GM23338 (cell line): ENCODE results near the gene TBCD. TPM values are rescaled to one million over a fixed set of nuclear protein-coding genes. Genes with fewer than 3 reads are reported as not detected.

Experiments
- ATAC-seq: fragments of 200-7000 bp; cut with Tn5 transposase; 3 replicates; pipeline ENCODE4 v1.9.1; 2020
- DNase-seq: peaks from one replicate; pipeline ENCODE4 v3.0.0-alpha.2; 2015; ENCODE audit warnings: low spot score
- H2AFZ ChIP-seq: fragments of 200-600 bp; sonication (generic); 2 replicates; pipeline ENCODE4 v1.8.0; 2016; ENCODE audit warnings: antibody characterized with exemption, mild to moderate bottlenecking, moderate library complexity
- H3F3A ChIP-seq: fragments of 200-600 bp; sonication (generic); replicated peaks from 2 replicates; pipeline ENCODE4 v1.8.0; 2017; ENCODE audit warnings: antibody characterized with exemption, mixed run types, low read depth
- H3K27ac ChIP-seq: fragments of 200-600 bp; sonication (generic); 2 replicates; pipeline ENCODE4 v1.6.1; 2016; ENCODE audit warnings: low read depth
- H3K27me3 ChIP-seq: fragments of 200-600 bp; sonication (generic); 2 replicates; pipeline ENCODE4 v1.8.0; 2016; ENCODE audit warnings: mild to moderate bottlenecking, mixed run types, moderate library complexity; ENCODE audit not compliant: insufficient read depth
- H3K36me3 ChIP-seq: fragments of 200-600 bp; sonication (generic); 2 replicates; pipeline ENCODE4 v1.8.0; 2016; ENCODE audit warnings: mild to moderate bottlenecking; ENCODE audit not compliant: insufficient read depth
- H3K4me1 ChIP-seq: fragments of 200-600 bp; sonication (generic); 2 replicates; pipeline ENCODE4 v1.8.0; 2016; ENCODE audit warnings: mild to moderate bottlenecking, moderate library complexity; ENCODE audit not compliant: insufficient read depth
- H3K4me2 ChIP-seq: fragments of 200-600 bp; sonication (generic); 2 replicates; pipeline ENCODE4 v1.7.1; 2017; ENCODE audit warnings: mixed run types
- H3K4me3 ChIP-seq: fragments of 200-600 bp; sonication (generic); 2 replicates; pipeline ENCODE4 v1.6.1; 2016; ENCODE audit warnings: mixed run types
- H3K79me2 ChIP-seq: fragments of 200-600 bp; sonication (generic); replicated peaks from 2 replicates; pipeline ENCODE4 v1.8.0; 2017; ENCODE audit warnings: mild to moderate bottlenecking; ENCODE audit not compliant: insufficient read depth
- H3K9me2 ChIP-seq: fragments of 200-600 bp; sonication (generic); 2 replicates; pipeline ENCODE4 v1.8.0; 2017; ENCODE audit not compliant: insufficient read depth
- H4K20me1 ChIP-seq: fragments of 200-600 bp; sonication (generic); replicated peaks from 2 replicates; pipeline ENCODE4 v1.8.0; 2017; ENCODE audit warnings: mild to moderate bottlenecking; ENCODE audit not compliant: insufficient read depth
- H3K27ac Mint-ChIP-seq: 2 replicates; pipeline ENCODE4 v1.8.0; 2020; ENCODE audit warnings: inconsistent platforms, mild to moderate bottlenecking, moderate library complexity, mixed read lengths
- H3K27me3 Mint-ChIP-seq: 3 replicates; pipeline ENCODE4 v1.8.0; 2022; ENCODE audit warnings: low read depth, mild to moderate bottlenecking, moderate library complexity, mixed read lengths, inconsistent platforms; ENCODE audit not compliant: insufficient read depth, poor library complexity
- H3K36me3 Mint-ChIP-seq: 3 replicates; pipeline ENCODE4 v1.8.0; 2021; ENCODE audit warnings: low read depth, mild to moderate bottlenecking, inconsistent platforms, moderate library complexity, mixed read lengths
- H3K4me1 Mint-ChIP-seq: 3 replicates; pipeline ENCODE4 v1.8.0; 2020; ENCODE audit warnings: mild to moderate bottlenecking, inconsistent platforms, mixed read lengths
- H3K4me3 Mint-ChIP-seq: 3 replicates; pipeline ENCODE4 v1.8.0; 2021; ENCODE audit warnings: moderate library complexity, mild to moderate bottlenecking, inconsistent platforms, mixed read lengths
- H3K9me3 Mint-ChIP-seq: 3 replicates; pipeline ENCODE4 v1.8.0; 2020; ENCODE audit warnings: moderate library complexity, mild to moderate bottlenecking, inconsistent platforms, mixed read lengths
- CREB1 ChIP-seq: fragments of 250-450 bp; sonication (Bioruptor Pico); IDR thresholded peaks from 2 replicates; pipeline ENCODE4 v1.5.0; 2020; ENCODE audit warnings: low read depth, mild to moderate bottlenecking, moderate library complexity
- EZH2 ChIP-seq: fragments of 200-600 bp; sonication (generic); IDR thresholded peaks from one replicate; pipeline ENCODE4 v1.8.0; 2017; ENCODE audit warnings: antibody characterized with exemption, mild to moderate bottlenecking, low read depth; ENCODE audit not compliant: unreplicated experiment
- JUNB ChIP-seq: IDR thresholded peaks from one replicate; pipeline ENCODE4 v1.6.1; 2016; ENCODE audit warnings: antibody characterized with exemption; ENCODE audit not compliant: unreplicated experiment
- ZNF331 ChIP-seq: fragments of 250-450 bp; sonication (Bioruptor Pico); IDR thresholded peaks from 2 replicates; pipeline ENCODE4 v1.5.0; 2020; ENCODE audit warnings: low read depth, mild to moderate bottlenecking, moderate library complexity
- ZNF462 ChIP-seq: fragments of 250-450 bp; sonication (Bioruptor Pico); IDR thresholded peaks from 2 replicates; pipeline ENCODE4 v1.5.0; 2020; ENCODE audit warnings: mild to moderate bottlenecking, moderate library complexity
- polyA plus RNA-seq: library from polyadenylated mRNA; unstranded; fragments of >200 nt; fragmentation: Nextera tagmentation; extraction: Ambion mirVana; gene quantifications from 2 replicates; pipeline ENCODE4 v1.2.1, GENCODE V29; 2016
- total RNA-seq: library from RNA; depleted of rRNA; stranded (reverse); fragments of >200 nt; shearing (Covaris generic); gene quantifications from 2 replicates; pipeline ENCODE4 v1.2.3, GENCODE V29; 2014
- TF ChIP-seq, protein P1 (sequence below): IDR thresholded peaks from one replicate; pipeline ENCODE4 v1.6.1; 2018; ENCODE audit warnings: antibody characterized with exemption; ENCODE audit not compliant: unreplicated experiment

The TBCD gene
- total and polyA plus RNA-seq, 2 experiments from 2014 or later = 75.0 to 116 TPM

DNA sequence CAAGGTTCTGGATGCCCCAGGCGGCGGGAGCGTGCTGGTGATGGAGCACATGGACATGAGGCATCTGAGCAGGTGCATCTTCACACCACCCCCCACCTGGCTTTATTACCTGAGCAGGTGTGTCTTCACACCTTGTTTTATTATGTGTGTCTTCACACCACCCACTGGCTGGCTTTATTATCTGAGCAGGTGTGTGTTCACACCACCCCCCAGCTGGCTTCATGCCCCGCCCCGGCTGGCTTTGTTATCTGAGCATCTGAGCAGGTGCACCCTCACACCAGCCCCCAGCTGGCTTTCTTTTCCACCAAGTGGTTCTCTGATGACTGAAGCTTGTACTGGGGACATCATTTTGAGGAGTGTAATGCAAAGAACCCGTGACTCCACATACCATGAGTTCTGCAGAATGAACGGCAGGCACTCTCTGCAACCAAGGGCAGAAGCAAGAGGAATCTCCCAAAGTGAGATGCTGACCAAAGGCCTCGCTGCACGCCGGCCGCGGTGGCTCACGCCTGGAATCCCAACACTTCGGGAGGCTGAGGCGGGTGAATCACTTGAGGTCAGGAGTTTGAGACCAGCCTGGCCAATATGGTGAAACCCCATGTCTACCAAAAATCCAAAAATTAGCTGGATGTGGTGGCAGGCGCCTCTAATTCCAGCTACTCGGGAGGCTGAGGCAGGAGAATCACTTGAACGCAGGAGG lies 32.7 kb upstream of the TBCD start (continued):
- TF ChIP-seq ZNF462 = no peak

DNA sequence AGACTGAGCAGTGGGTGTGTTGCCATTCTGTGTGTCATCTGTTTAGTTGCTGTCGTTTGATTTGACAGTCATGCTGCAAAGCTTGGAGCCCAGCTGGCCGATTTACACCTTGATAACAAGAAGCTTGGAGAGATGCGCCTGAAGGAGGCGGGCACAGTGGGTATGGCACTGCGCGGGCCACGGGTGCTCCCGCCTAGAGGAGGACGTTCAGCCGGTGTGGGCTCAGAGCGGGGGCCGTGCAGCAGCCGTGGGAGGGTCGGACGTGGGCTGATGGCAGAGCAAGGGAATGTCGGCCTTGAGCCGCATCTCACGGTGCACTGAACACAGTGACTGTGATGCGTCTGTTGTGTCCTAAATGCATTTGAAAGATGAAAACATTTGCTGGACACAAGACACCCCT lies 31.7 kb upstream of the TBCD start:
- ATAC-seq = no peak
- TF ChIP-seq EZH2 = no peak
- no peak for TF ChIP-seq JUNB
- TF ChIP-seq, protein P1, sequence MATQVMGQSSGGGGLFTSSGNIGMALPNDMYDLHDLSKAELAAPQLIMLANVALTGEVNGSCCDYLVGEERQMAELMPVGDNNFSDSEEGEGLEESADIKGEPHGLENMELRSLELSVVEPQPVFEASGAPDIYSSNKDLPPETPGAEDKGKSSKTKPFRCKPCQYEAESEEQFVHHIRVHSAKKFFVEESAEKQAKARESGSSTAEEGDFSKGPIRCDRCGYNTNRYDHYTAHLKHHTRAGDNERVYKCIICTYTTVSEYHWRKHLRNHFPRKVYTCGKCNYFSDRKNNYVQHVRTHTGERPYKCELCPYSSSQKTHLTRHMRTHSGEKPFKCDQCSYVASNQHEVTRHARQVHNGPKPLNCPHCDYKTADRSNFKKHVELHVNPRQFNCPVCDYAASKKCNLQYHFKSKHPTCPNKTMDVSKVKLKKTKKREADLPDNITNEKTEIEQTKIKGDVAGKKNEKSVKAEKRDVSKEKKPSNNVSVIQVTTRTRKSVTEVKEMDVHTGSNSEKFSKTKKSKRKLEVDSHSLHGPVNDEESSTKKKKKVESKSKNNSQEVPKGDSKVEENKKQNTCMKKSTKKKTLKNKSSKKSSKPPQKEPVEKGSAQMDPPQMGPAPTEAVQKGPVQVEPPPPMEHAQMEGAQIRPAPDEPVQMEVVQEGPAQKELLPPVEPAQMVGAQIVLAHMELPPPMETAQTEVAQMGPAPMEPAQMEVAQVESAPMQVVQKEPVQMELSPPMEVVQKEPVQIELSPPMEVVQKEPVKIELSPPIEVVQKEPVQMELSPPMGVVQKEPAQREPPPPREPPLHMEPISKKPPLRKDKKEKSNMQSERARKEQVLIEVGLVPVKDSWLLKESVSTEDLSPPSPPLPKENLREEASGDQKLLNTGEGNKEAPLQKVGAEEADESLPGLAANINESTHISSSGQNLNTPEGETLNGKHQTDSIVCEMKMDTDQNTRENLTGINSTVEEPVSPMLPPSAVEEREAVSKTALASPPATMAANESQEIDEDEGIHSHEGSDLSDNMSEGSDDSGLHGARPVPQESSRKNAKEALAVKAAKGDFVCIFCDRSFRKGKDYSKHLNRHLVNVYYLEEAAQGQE = no peak
- TF ChIP-seq CREB1 (CRISPR knock-in tag) = no peak
- no peak for TF ChIP-seq ZNF331 (CRISPR knock-in tag)

More for the DNA sequence above, 31.7 kb upstream of the TBCD start:
- H3K9me2 ChIP-seq = no peaks in the 10 kb centered on the region
- no peak overlapping the region for H2AFZ ChIP-seq
- H3K27me3 Mint-ChIP-seq = peaks cover 1% of the 10 kb centered on the region
- H3K4me1 Mint-ChIP-seq = peaks cover 9% of the 10 kb centered on the region
- H3K9me3 Mint-ChIP-seq = no peaks in the 10 kb centered on the region; the same call in 2 of the 3 replicates
- H3K27ac Mint-ChIP-seq = no peak overlapping the region
- no peaks in the 10 kb centered on the region for H4K20me1 ChIP-seq
- peaks cover 4% of the 10 kb centered on the region; the same call in 1 of the 2 replicates for H3K4me1 ChIP-seq
- peaks cover 24% of the 10 kb centered on the region for H3K36me3 Mint-ChIP-seq
- H3K4me3 Mint-ChIP-seq = no peak overlapping the region
- H3K79me2 ChIP-seq = peaks cover 4% of the 10 kb centered on the region; the same call in 1 of the 2 replicates
- H3K36me3 ChIP-seq = no peaks in the 10 kb centered on the region
- H3K4me3 ChIP-seq = no peak overlapping the region
- no peak for DNase-seq
- no peak overlapping the region for H3K4me2 ChIP-seq
- no peaks in the 10 kb centered on the region for H3F3A ChIP-seq
- 0 out of 2 replicates have a peak, but pooled peaks cover 4% of the 10 kb centered on the region for H3K27me3 ChIP-seq
- H3K27ac ChIP-seq = no peak overlapping the region
